SU-DHL-6 (cell line): ENCODE results near the gene VPS37C.

Experiments used
- H2AFZ ChIP-seq: fragments of 200-600 bp; sonication (generic); 2 replicates; pipeline ENCODE4 v1.6.1; 2014; ENCODE audit warnings: low read depth, mild to moderate bottlenecking, moderate library complexity, mixed read lengths, antibody characterized with exemption, low read length; ENCODE audit not compliant: severe bottlenecking
- H3F3A ChIP-seq: fragments of 200-600 bp; shearing (Covaris generic); 2 replicates; pipeline ENCODE4 v1.6.0; 2016; ENCODE audit warnings: antibody characterized with exemption, mild to moderate bottlenecking; ENCODE audit not compliant: insufficient read depth
- H3K27ac ChIP-seq: fragments of 200-600 bp; sonication (generic); 2 replicates; pipeline ENCODE4 v1.5.1; 2016; ENCODE audit warnings: low read depth, mild to moderate bottlenecking, low read length, moderate library complexity, mixed read lengths
- H3K27me3 ChIP-seq: fragments of 200-600 bp; sonication (generic), shearing (Covaris generic); 2 replicates; pipeline ENCODE4 v1.6.0; 2014; ENCODE audit warnings: mild to moderate bottlenecking, low read length
- H3K36me3 ChIP-seq: fragments of 200-600 bp; sonication (generic); 2 replicates; pipeline ENCODE4 v1.6.1; 2014; ENCODE audit warnings: mild to moderate bottlenecking, low read length, mixed read lengths
- H3K4me2 ChIP-seq: fragments of 300-600, 200-600 bp; shearing (Covaris generic), sonication (generic); 2 replicates; pipeline ENCODE4 v1.6.0; 2014; ENCODE audit warnings: low read length, low read depth, mild to moderate bottlenecking; ENCODE audit not compliant: poor library complexity, severe bottlenecking
- H3K4me3 ChIP-seq: fragments of 200-600 bp; sonication (generic); 2 replicates; pipeline ENCODE4 v1.5.1; 2014; ENCODE audit warnings: antibody characterized with exemption, low read length, mild to moderate bottlenecking, mixed read lengths; ENCODE audit not compliant: insufficient read depth, poor library complexity, severe bottlenecking
- H3K79me2 ChIP-seq: fragments of 200-600 bp; sonication (generic); 2 replicates; pipeline ENCODE4 v1.6.1; 2014; ENCODE audit warnings: mild to moderate bottlenecking, low read length, moderate library complexity; ENCODE audit not compliant: insufficient read depth
- H3K9ac ChIP-seq: fragments of 200-600 bp; sonication (generic); 2 replicates; pipeline ENCODE4 v1.7.0; 2014; ENCODE audit warnings: mild to moderate bottlenecking, low read length
- H3K9me2 ChIP-seq: fragments of 200-600 bp; sonication (generic); replicated peaks from 2 replicates; pipeline ENCODE4 v1.6.1; 2014; ENCODE audit warnings: low read length; ENCODE audit not compliant: insufficient read depth
- H3K9me3 ChIP-seq: fragments of 200-600 bp; sonication (generic); 2 replicates; pipeline ENCODE4 v1.6.1; 2014; ENCODE audit warnings: low read length, mixed read lengths; ENCODE audit not compliant: insufficient read depth
- H4K20me1 ChIP-seq: fragments of 200-600 bp; sonication (generic); 2 replicates; pipeline ENCODE4 v1.6.1; 2014; ENCODE audit warnings: low read depth, mild to moderate bottlenecking, antibody characterized with exemption, low read length, moderate library complexity, mixed read lengths
- EZH2phosphoT487 ChIP-seq: fragments of 200-600 bp; sonication (generic), shearing (Covaris generic); conservative IDR thresholded peaks from 2 replicates; pipeline ENCODE4 v1.6.1; 2018; ENCODE audit warnings: mild to moderate bottlenecking, antibody characterized with exemption, low read length, moderate library complexity, mixed read lengths
- TF ChIP-seq, protein P1 (sequence below): fragments of 200-600 bp; sonication (generic); IDR thresholded peaks from one replicate; pipeline ENCODE4 v1.5.1; 2017; ENCODE audit warnings: antibody characterized with exemption, mild to moderate bottlenecking, low read length, moderate library complexity; ENCODE audit not compliant: insufficient read depth, poor library complexity, severe bottlenecking

The VPS37C gene

DNA sequence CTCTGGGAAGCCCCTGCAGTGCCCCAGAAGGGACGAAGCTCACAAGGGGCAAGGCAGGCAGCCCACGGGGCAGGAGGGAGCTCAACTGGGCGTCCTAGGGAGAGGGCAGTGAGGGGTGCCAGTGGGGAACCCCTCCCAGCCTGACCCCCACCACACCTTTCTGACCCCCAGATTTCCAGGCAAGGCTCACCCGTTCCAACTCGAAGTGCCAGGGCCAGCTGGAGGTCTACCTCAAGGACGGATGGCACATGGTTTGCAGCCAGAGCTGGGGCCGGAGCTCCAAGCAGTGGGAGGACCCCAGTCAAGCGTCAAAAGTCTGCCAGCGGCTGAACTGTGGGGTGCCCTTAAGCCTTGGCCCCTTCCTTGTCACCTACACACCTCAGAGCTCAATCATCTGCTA is 43.2 kb downstream of the VPS37C start:
- H3K9ac ChIP-seq = no peak overlapping the region
- H4K20me1 ChIP-seq = no peaks in the 10 kb centered on the region
- H2AFZ ChIP-seq = no peak overlapping the region
- H3K27ac ChIP-seq = no peak overlapping the region
- no peaks in the 10 kb centered on the region for H3K36me3 ChIP-seq
- H3K4me3 ChIP-seq = no peak overlapping the region
- H3K79me2 ChIP-seq = no peaks in the 10 kb centered on the region
- H3K9me2 ChIP-seq = no peaks in the 10 kb centered on the region
- H3K9me3 ChIP-seq = no peaks in the 10 kb centered on the region
- TF ChIP-seq, protein P1, sequence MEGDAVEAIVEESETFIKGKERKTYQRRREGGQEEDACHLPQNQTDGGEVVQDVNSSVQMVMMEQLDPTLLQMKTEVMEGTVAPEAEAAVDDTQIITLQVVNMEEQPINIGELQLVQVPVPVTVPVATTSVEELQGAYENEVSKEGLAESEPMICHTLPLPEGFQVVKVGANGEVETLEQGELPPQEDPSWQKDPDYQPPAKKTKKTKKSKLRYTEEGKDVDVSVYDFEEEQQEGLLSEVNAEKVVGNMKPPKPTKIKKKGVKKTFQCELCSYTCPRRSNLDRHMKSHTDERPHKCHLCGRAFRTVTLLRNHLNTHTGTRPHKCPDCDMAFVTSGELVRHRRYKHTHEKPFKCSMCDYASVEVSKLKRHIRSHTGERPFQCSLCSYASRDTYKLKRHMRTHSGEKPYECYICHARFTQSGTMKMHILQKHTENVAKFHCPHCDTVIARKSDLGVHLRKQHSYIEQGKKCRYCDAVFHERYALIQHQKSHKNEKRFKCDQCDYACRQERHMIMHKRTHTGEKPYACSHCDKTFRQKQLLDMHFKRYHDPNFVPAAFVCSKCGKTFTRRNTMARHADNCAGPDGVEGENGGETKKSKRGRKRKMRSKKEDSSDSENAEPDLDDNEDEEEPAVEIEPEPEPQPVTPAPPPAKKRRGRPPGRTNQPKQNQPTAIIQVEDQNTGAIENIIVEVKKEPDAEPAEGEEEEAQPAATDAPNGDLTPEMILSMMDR = no peak
- no peaks in the 10 kb centered on the region for H3K27me3 ChIP-seq
- H3F3A ChIP-seq = no peaks in the 10 kb centered on the region
- no peak overlapping the region for H3K4me2 ChIP-seq

DNA sequence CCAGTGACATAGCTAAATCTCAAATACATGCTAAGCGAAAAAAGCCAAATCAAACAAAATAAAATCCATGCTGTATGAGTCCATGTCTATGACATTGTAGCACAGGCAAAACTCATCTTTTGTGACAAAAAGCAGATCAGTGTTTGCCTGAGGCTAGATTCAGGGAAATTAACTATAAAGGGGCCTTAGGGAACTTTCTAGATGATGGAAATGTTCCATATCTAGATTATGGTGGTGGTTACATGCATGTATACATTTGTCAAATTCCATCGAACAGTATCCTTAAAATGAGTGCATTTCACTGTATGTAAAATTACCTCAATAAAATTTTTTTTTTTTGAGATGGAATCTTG is 44.1 kb downstream of the VPS37C start:
- Histone ChIP-seq H4K20me1 (no peaks in the 10 kb centered on the region), H3K27ac (no peak overlapping the region), H3F3A (no peaks in the 10 kb centered on the region), H3K27me3 (no peaks in the 10 kb centered on the region), H3K36me3 (no peaks in the 10 kb centered on the region), H3K9me2 (no peaks in the 10 kb centered on the region), H3K4me3 (no peak overlapping the region), H3K79me2 (no peaks in the 10 kb centered on the region), H3K4me2 (no peak overlapping the region), H3K9me3 (no peaks in the 10 kb centered on the region), H3K9ac (no peak overlapping the region), H2AFZ (no peak overlapping the region)
- TF ChIP-seq, protein P1 = no peak
- TF ChIP-seq EZH2phosphoT487 = no peak

DNA sequence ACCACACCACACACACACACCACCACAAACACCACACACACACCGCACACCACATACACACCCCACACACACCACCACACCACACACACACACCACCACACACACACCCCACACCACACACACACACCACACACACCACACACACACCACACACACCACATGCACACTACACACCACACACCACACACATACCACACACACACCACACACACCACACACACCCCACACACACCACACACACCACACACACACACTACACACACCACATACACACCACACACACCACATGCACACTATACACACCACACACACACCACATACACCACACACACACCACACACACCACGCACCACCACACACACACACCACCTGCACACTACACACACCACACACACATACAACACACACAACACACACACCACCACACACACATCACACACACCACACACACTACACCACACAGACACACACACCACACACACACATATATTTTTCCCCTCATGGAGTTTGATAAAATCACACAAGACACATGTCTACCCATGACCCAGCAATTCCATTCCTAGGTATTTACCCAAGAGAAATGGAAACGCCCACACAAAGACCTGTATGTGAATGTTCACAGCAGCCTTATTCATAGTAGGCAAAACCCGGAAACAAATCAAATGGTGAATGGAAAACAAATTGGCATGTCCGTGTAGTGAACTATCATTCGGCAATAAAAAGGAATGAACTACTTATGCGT is 44.6 kb downstream of the VPS37C start:
- H3K4me2 ChIP-seq = no peak overlapping the region
- no peaks in the 10 kb centered on the region for H3F3A ChIP-seq
- H3K27ac ChIP-seq = no peak overlapping the region
- TF ChIP-seq, protein P1 = no peak
- no peak for TF ChIP-seq EZH2phosphoT487
- no peak overlapping the region for H3K4me3 ChIP-seq
- H3K9me2 ChIP-seq = no peaks in the 10 kb centered on the region
- H2AFZ ChIP-seq = no peak overlapping the region
- no peaks in the 10 kb centered on the region for H3K27me3 ChIP-seq
- H3K79me2 ChIP-seq = no peaks in the 10 kb centered on the region
- H4K20me1 ChIP-seq = no peaks in the 10 kb centered on the region
- no peaks in the 10 kb centered on the region for H3K9me3 ChIP-seq
- no peak overlapping the region for H3K9ac ChIP-seq
- no peaks in the 10 kb centered on the region for H3K36me3 ChIP-seq
